ENCODE results near the gene TTC13.

TTC13 gene

GRCh38 chr1:230907472-230908205 is 71.0 kb downstream of the TTC13 start:
- DNase-seq (ENCODE audit: low spot score) = no peak

DNA sequence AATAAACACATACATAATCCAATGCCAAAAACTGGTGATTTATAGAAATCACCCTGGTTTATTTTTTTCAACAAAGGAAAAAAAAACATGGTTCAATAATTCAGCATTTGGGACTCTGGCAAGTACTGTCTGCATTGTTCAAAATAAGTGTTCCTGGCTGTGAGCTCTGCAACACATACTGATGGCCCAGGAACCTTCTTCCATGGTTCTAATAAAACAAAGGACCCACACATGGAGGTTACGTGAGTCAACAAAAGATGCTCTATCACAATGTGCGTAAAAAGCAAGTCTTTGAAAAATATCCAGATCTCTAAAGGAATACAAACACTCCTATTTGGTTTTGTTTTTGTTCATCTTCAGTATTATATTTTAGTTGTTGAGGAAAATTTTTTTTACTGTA is 72.4 kb downstream of the TTC13 start:
- peak; percentile 68 for DNase-seq (ENCODE audit: low spot score)

- peak; percentile 55 for DNase-seq (ENCODE audit: low spot score)
Measured at GRCh38 chr1:230905733-230906132, 72.9 kb downstream of the TTC13 start.

DNA sequence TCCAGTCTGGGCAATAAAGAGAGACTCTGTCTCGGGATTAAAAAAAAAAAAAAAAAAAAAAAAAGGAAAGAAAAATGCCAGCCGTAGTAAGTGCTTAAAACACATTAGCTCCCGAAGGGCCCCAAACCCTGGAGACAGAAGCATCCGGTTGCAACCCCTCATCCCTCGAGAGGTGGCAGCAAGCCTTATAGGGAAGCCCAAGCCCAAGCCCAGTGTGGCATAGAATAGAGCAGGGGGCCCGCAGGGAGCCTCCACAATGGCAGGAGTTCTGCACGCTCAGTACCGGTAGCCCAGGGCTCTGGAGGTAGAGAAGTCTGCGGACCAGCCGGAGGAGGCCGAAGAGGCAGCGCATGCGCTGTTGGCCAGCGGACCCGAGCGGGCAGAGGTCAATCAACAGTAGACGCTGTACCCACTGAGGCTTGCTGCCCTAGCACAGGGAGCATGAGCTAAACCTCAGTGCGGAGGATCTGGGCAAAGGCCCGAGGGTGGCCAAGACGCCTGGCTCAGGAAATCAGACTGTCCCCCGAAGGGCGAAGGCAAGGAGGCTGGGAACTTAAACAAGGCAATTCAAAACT is 76.2 kb downstream of the TTC13 start:
- no peak for DNase-seq (ENCODE audit: low spot score)

DNA sequence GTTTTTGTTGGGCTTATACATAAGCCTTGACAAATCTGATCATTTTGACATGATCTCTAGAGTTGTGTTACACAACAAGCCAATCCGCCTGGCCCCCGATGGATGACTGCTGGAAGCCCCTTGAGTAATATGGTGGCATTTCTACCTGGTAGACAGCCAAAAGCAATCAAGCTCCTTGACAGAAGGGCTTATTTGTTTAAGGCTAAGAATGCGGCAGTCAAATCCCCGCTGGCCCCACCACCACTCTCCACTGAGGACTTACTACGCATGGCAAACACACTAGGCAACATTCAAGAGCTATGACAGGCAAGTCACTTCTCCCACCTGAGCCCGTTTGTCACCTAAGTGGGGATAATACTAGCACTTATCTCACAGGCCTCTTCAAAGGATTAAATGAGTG is 77.0 kb downstream of the TTC13 start:
- DNase-seq (ENCODE audit: low spot score) = no peak

GRCh38 chr1:230900984-230901383 is 77.7 kb downstream of the TTC13 start:
- DNase-seq (ENCODE audit: low spot score) = no peak

GRCh38 chr1:230899841-230900251 is 78.8 kb downstream of the TTC13 start:
- no peak for DNase-seq (ENCODE audit: low spot score)

GRCh38 chr1:230898748-230899147 is 79.9 kb downstream of the TTC13 start:
- no peak for DNase-seq (ENCODE audit: low spot score)

DNA sequence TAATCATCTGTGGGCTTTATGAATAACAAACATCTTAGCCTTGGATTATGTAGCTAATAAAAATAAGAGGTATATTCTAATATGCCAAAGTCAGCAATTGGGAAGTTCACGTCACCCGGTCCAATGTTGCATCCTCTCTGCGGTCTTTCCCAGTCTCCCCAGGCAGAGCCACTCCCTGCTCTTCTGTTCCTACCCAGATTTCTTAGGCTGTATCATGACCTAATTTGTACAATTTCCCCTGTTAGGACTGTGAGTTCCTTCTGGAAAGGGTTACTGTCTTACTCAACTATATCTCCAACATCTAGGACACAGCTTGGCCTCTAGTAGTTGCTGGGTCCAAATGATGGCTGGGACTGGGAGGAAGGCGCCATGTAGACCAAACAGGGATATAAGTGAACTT is 80.5 kb downstream of the TTC13 start:
- no peak for DNase-seq (ENCODE audit: low spot score)

DNA sequence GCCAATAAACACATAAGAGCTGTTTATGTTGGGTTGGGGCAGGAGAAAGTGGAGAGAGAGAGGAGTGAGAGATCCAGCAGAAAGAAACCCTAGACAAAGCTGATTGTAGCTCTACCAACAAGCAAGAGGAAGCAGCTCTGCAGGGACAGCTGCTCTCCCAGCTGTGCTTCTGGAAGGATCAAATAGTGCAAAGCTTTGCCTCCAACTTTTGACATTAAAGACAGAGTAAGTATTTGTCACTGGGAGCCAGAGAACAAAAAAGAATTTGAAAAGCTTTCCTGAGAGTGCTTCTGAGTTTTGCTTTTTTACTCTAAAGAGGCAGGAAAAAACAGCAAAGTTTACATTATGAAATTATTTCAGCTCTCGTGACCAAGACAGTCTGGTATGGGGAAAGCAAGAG is 81.9 kb downstream of the TTC13 start:
- DNase-seq (ENCODE audit: low spot score) = no peak

DNA sequence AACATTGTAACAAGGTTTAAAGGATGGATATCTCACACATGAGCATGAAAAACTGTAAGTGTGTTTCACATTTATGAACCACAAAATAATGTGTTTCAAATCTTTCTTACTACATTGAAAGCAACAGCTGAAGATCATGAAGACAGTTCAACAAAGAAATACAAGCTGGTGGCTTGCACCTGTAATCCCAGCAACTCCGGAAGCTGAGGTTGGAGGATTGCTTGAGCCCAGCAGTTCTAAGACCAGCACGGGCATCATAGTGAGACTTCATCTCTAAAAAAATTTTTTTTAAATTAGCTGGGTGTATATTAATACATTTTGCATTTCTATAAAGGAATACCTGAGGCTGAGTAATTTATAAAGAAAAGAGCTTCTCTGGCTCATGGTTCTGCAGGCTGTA is 83.2 kb downstream of the TTC13 start:
- DNase-seq (ENCODE audit: low spot score) = no peak

DNA sequence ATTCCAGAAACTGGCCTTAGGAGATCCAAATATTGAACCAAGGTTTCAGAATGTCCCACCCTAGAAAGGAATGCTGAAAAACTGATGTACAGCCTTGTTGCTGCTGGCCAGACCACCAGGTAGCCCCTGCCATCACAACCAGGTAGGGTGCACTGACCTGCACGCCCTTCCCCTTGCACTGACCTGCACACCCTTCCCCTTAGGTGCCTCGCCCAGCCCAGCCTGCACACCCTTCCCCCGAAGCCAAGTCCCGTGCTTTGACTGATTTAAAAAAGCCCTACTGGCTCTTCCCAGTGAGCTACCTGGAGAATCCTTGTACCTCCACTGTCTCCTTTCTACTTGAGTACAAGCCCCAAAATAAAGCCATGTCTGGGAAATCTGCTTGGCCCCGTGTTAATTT is 84.0 kb downstream of the TTC13 start:
- no peak for DNase-seq (ENCODE audit: low spot score)

- DNase-seq (ENCODE audit: low spot score) = no peak
Measured at GRCh38 chr1:230894032-230894431, 84.6 kb downstream of the TTC13 start.

GRCh38 chr1:230892018-230892491 is 86.6 kb downstream of the TTC13 start:
- no peak for DNase-seq (ENCODE audit: low spot score)

GRCh38 chr1:230891413-230891812 is 87.2 kb downstream of the TTC13 start:
- DNase-seq (ENCODE audit: low spot score) = no peak

GRCh38 chr1:230884646-230885045 is 94.0 kb downstream of the TTC13 start:
- no peak for DNase-seq (ENCODE audit: low spot score)

DNA sequence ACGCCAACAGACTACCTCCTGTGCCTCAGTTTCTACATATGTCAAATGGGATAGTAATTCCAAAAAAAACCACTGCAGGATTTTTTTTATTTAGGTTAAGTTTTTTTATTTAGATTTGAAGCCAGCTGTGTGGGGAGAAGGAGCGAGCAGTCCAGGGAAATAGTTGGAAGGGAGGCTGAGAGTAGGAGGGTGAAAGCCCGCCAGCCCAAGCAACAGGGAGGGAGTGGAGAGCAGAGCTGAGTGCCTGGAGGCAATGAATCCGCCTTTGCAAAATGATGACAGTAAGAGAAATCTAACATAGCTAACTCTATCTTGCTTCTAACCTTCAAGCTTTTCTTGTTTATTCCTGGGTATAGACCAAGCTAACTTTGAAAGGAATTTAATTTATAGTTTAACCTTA is 94.7 kb downstream of the TTC13 start:
- no peak for DNase-seq (ENCODE audit: low spot score)

- no peak for DNase-seq (ENCODE audit: low spot score)
Measured at GRCh38 chr1:230879778-230880177, 98.9 kb downstream of the TTC13 start.

- no peak for DNase-seq (ENCODE audit: low spot score)
Measured at GRCh38 chr1:230878591-230878990, 100.1 kb downstream of the TTC13 start.

GRCh38 chr1:230877924-230878590 is 100.6 kb downstream of the TTC13 start:
- DNase-seq (ENCODE audit: low spot score) = no peak

- no peak for DNase-seq (ENCODE audit: low spot score)
Measured at GRCh38 chr1:230877146-230877923, 101.3 kb downstream of the TTC13 start.

GRCh38 chr1:230876660-230877059 is 102.0 kb downstream of the TTC13 start:
- no peak for DNase-seq (ENCODE audit: low spot score)

GRCh38 chr1:230875370-230875769 is 103.3 kb downstream of the TTC13 start:
- DNase-seq (ENCODE audit: low spot score) = no peak

Measured in globus pallidus (tissue), 1 donor.